K562 treated with DMSO at 1 percent for 48 hours (cell line): ENCODE results near the gene CDC42BPB. TPM values are rescaled to one million over a fixed set of nuclear protein-coding genes. Genes with fewer than 3 reads are reported as not detected.

Experiments used
- total RNA-seq: library from RNA; unstranded; fragments of 300-600 nt; gene quantifications from 2 replicates; pipeline ENCODE4 v1.2.3, GENCODE V29; 2022; ENCODE audit warnings: low replicate concordance; ENCODE audit errors: extremely low read depth

The CDC42BPB gene, protein sequence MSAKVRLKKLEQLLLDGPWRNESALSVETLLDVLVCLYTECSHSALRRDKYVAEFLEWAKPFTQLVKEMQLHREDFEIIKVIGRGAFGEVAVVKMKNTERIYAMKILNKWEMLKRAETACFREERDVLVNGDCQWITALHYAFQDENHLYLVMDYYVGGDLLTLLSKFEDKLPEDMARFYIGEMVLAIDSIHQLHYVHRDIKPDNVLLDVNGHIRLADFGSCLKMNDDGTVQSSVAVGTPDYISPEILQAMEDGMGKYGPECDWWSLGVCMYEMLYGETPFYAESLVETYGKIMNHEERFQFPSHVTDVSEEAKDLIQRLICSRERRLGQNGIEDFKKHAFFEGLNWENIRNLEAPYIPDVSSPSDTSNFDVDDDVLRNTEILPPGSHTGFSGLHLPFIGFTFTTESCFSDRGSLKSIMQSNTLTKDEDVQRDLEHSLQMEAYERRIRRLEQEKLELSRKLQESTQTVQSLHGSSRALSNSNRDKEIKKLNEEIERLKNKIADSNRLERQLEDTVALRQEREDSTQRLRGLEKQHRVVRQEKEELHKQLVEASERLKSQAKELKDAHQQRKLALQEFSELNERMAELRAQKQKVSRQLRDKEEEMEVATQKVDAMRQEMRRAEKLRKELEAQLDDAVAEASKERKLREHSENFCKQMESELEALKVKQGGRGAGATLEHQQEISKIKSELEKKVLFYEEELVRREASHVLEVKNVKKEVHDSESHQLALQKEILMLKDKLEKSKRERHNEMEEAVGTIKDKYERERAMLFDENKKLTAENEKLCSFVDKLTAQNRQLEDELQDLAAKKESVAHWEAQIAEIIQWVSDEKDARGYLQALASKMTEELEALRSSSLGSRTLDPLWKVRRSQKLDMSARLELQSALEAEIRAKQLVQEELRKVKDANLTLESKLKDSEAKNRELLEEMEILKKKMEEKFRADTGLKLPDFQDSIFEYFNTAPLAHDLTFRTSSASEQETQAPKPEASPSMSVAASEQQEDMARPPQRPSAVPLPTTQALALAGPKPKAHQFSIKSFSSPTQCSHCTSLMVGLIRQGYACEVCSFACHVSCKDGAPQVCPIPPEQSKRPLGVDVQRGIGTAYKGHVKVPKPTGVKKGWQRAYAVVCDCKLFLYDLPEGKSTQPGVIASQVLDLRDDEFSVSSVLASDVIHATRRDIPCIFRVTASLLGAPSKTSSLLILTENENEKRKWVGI (N-terminal part only)
- not detected in 2 replicates for total RNA-seq

DNA sequence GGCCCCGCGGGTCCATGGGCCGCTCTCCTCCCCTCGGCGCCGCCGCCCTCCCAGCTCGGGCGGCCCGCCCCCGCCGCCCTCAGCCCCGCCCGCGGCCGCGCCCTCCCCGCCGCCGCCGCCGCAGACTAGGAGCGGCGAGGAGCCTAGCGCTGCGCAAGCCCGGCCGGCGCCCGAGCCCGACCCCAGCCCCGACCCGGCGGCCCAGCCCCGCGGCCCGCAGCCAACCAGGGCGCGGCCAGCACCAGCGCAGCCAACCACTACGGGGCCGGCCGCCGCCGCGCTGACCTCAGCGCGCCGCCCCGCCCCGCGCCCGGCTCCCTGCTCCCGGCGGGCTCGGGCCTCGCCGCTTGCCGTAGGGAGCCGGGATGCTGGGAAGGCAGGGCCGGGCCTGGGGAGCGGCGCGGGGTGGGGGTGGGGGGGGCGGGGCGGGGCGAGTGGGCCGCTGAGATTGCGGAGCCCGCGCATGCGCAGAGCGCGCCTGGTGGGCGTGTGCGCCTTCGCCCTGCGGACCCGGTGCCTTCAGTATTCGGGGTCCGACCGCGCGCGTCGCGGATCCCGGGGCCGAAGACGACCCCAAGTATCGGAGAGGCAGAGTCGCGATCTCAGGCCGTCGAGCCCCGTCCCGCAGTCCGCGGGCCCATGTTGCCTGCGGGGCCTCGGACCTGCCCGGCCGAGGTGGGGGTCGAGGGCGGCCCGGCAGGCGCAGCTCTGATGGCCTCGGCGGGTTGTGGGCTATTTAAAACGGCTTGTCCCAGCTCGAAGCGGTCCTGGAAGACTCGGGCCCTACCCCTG is at the start of gene CDC42BPB:
CDC42BPB (minus strand) TSS at position 178 of the 792 bp plus-strand sequence. CDS start 376 bp downstream, outside the sequence.

GRCh38 chr14:103094406-103095209 is 37.3 kb upstream of the CDC42BPB start, which contains the start of gene EXOC3L4:
Gene EXOC3L4 (plus strand): TSS chr14:103094725. CDS start chr14:103100220, 5,495 bp downstream.

GRCh38 chr14:103084021-103084919 is 26.9 kb upstream of the CDC42BPB start, which contains the start of gene LBHD2:
Gene LBHD2 (plus strand): TSS chr14:103084210. CDS start chr14:103086013, 1,803 bp downstream.

GRCh38 chr14:102922490-102923200 is 134.7 kb downstream of the CDC42BPB start, which contains the start of gene AMN:
Gene AMN (plus strand): TSS chr14:102922663. CDS start chr14:102922689, 26 bp downstream.

Other genes starting within 250 kb of the CDC42BPB start
- gene AMN, start 134.9 kb downstream of the CDC42BPB start, total RNA-seq: not detected in 2 replicates
- not detected in 2 replicates for gene LBHD2, start 26.7 kb upstream of the CDC42BPB start, total RNA-seq
- gene EXOC3L4, start 37.2 kb upstream of the CDC42BPB start, total RNA-seq: not detected in 2 replicates
- gene TNFAIP2, start 65.9 kb upstream of the CDC42BPB start, total RNA-seq: not detected in 2 replicates